GM21529 (cell line): ENCODE measurements around the gene EIF4E1B.
"Not testable (repeated sequence)": the region's sequence is repeated elsewhere in the genome, so short reads cannot be mapped to it uniquely, and the experiment has no call there.

Source experiments
- ATAC-seq: cut with Tn5 transposase; IDR thresholded peaks from one replicate; pipeline ENCODE4 v1.9.1; 2021; ENCODE audit not compliant: unreplicated experiment

EIF4E1B gene, protein sequence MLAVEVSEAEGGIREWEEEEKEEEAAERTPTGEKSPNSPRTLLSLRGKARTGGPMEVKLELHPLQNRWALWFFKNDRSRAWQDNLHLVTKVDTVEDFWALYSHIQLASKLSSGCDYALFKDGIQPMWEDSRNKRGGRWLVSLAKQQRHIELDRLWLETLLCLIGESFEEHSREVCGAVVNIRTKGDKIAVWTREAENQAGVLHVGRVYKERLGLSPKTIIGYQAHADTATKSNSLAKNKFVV

DNA sequence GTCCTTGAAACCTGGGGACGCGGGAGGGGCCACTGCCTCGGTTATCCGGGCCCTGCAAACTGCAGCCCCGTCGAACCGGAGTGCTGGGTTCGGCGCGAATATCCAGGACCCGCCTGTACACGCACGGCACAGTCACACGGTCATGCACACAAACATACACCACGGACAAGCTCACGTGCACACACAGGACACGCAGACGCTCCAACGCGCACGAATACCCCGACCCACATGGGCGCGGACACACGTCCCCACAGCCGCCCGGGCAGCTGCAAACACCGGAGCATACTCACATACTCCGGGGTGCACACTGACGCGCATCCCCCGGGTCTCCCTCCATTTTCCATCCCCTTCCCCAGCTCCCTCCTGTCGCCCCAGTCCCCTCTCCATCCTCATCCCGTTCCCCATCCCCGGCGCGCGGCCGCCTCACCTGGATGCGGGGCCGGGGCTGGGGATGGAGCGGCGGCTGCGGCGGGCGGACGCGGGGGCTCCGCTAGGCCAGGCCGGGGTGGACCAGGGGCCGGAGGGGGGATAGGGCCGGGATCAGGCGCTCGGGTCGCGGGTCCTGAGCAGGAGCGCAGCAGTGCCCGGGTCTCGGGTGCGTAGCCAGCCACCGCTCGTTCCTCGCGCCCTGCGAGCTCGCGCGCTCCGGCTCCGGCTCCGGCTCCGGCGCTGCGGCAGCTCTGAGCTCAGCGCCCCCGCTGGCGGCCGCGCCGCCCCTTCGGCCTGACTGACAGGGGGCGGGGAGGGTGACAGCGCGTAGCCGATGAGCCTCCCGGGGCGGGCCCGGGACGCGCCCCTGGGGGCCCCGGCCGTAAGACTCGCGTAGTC, at the start of gene EIF4E1B, which contains the start of gene SNCB:
EIF4E1B (plus strand) TSS at position 823 of the 828 bp plus-strand sequence. CDS start 12,113 bp downstream, outside the sequence.
SNCB (minus strand) TSS at position 682 of the 828 bp plus-strand sequence. CDS start 880 bp downstream, outside the sequence.
- ATAC-seq: peak; percentile 75

DNA sequence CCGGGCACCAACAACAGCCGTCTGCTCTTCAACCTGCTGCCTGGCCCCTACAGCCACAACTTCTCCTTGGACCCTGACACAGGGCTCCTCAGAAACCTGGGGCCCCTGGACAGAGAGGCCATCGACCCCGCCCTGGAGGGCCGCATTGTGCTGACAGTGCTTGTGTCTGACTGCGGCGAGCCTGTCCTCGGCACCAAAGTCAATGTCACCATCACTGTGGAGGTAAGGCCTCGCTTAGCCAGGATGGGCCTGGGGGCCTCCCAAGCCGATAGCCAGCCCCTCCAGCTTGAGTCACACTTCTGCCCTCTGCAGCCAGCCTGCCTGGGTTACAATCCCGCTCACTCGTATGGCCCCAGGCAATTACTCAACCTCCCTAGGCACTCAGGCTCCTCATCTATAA, 49.1 kb upstream of the EIF4E1B start:
- ATAC-seq: no peak

DNA sequence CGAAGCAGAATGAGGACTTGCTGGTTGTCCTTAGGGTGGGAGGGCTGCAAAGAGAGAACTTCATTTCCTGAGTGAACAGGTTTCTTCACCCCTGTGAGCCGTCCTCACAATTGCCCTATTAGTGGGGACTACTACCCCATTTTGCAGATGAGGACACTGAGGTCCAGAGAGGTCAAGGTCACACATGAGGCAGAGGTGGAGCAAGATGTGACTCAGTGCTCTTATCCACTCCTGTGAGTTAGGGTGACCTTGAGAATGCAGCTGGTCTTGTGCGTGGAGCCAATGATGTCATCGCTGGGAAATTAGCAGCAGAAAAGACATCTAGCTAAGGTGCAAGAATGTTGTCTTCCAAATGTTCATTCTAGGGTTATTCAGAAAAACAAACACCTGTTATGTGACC, 47.4 kb upstream of the EIF4E1B start:
- ATAC-seq: no peak

DNA sequence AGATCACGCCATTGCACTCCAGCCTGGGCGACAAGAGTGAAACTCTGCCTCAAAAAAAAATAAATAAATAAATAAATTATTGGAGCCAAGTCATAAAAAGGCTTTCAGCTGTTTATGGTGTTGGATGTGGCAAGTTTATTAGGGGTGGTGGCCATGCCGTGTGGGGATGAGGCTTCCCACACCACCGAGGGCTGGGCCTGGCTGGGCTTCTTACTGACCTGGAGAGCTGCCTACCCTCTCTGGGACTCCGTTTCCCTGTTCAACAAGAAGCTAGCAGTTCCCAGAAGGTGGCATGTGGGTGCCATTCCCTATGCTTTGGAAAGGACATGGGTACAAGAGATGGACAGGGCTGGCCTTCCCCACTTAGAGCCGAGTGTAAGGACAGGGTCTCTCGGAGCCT, 43.1 kb upstream of the EIF4E1B start:
- no peak for ATAC-seq

DNA sequence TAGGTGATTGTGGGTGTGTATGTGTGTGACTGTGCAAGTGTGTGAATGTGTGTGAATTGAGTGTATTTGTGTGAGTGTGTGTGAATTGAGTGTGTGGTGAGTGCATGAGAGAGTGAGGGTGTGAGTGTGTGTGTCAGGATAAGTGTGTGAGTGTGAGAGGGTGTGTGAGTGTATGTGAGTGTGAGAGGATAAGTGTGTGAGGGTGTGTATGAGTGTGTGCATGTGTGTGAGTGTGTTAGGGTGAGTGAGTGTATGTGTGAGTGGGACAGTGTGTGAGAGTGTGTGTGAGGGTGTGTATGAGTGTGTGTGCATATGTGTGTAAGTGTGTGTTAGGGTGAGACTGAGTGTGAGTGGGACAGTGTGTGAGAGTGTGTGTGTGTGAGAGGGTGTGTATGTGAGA, 42.2 kb upstream of the EIF4E1B start:
- ATAC-seq: no peak

DNA sequence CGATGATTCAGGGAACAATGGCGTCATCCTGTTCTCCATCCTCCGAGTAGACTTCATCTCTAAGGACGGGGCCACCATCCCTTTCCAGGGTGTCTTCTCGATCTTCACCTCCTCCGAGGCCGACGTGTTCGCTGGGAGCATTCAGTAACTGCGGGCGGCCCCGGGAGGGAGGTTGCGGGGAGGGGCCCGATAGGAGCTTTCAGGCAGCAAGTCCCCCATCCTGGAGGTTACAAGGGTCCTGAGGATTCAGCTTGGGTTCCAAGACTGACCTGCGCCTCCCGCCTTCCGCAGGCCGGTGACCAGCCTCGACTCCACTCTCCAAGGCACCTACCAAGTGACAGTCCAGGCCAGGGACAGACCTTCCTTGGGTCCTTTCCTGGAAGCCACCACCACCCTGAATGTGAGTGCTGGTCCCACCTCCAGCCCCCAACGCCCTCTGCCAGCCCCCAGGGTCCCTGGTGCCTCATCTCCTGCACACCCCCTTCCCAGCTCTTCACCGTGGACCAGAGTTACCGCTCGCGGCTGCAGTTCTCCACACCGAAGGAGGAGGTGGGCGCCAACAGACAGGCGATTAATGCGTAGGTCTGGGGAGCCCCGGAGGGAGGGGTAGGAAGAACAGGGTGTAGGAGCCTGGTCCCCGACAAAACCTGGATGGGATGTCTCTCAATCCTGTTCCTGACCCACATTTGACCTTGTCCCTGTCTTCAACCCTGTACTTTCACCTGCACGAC, 41.3 kb upstream of the EIF4E1B start:
- ATAC-seq: no peak

DNA sequence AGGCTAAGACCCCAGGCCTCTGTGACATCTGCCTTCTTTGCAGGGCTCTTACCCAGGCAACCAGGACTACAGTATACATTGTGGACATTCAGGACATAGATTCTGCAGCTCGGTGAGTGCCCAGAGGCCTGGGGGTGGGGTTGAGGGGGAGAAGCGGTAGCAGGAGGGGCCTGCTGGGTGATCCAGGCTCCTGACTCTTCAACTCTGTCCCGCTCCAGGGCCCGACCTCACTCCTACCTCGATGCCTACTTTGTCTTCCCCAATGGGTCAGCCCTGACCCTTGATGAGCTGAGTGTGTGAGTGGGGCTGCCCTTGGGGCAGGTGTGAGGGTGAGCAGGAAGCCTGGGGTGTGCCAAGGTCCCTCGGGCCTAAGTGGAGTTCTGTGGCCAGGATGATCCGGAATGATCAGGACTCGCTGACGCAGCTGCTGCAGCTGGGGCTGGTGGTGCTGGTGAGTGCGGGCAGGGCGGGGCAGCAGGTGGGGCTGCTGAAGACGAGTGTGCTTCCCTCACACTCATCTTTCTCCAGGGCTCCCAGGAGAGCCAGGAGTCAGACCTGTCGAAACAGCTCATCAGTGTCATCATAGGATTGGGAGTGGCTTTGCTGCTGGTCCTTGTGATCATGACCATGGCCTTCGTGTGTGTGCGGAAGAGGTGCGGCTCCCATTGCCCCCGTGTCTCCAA, 40.3 kb upstream of the EIF4E1B start:
- no peak for ATAC-seq

DNA sequence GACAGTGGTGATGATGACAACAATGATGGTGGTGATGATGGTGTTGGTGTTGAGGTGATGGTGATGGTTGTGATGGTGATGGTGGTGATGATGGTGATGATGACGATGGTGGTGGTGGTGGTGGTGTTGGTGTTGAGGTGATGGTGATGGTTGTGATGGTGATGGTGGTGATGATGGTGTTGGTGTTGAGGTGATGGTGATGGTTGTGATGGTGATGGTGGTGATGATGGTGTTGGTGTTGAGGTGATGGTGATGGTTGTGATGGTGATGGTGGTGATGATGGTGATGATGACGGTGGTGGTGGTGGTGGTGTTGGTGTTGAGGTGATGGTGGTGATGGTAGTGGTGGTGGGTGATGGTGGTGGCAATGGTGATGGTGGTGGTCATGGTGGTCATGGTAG, 38.8 kb upstream of the EIF4E1B start:
- not testable (repeated sequence) for ATAC-seq

DNA sequence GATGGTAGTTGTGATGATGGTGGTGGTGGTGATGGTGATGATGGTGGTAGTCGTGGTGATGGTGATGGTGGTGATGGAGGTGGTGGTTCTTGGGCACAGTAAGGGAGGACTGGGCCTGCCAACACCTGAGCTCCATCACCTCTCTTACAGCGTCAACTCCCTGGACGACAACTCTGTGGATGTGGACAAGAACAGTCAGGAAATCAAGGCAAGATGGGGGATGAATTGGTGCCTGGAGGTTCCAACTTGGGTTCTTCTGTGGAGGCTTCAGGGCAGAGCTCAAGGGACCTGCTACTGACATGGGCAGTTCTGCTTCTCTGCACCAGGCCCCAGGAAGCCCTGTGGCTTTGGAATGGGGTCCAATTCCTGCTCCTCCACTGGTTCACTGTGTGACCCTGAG, 37.9 kb upstream of the EIF4E1B start:
- no peak for ATAC-seq

DNA sequence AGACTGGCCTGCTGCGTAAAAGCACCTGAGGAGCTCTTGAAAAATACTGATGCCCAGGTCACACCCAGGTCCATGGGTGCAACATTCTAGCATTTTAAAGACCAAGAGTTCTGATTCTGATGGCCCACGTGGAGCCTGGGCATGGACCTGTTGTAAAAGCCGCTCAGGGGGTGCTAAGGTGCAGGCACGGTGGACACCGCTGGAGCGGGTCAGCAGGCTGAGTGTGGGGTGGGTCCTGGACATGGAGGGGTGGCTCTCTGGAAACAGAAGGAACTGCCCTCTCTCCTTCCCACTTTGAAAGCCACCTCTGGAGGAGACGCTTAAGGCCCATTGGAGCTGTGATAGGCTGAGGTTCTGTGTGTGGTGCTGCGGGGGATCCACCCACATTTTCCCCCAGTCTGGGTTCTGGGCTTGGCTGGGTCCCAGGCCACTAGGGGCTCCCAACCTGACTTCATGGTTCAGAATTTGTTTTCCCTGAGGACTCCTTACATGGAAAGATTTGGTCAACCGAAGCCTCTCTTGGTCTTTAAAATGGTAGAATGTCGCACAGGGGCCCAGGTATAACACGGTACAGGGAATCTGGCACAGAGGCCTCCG, 37.1 kb upstream of the EIF4E1B start:
- ATAC-seq: no peak

DNA sequence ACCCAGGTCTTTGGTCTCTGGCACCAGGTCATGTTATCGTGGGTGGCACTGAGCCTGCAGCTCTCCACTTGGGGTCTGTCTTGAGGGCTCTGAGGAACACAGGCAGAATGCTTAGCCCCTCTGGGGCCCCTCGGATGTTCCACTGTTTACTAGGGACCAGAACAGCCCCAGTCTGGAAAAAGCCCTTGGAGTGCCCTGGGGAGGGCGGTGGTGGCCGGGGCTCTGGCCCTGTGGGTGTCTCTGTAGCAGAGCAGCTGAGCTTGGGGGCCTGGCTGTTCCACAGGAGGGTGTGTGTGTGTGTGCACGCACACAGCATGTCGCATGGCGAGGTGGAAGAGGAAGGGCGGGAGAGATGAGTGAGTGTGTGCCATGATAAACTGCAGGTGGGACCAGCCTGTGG, 35.9 kb upstream of the EIF4E1B start:
- ATAC-seq: no peak

DNA sequence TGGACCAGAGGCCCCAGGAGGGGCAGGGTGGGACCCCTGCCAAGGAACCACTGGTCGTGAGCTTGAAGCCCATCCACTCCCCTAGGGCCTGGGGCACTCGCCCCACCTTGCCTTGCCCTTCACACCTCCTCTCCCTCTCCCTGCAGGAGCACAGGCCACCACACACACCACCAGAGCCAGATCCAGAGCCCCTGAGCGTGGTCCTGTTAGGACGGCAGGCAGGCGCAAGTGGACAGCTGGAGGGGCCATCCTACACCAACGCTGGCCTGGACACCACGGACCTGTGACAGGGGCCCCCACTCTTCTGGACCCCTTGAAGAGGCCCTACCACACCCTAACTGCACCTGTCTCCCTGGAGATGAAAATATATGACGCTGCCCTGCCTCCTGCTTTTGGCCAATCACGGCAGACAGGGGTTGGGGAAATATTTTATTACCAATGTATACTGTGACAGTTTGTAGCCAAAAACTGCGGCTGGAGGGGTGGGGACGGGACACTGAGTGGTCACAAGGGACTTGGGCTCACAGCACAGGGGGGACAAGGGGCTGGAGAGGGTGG, 35.0 kb upstream of the EIF4E1B start:
- no peak for ATAC-seq

DNA sequence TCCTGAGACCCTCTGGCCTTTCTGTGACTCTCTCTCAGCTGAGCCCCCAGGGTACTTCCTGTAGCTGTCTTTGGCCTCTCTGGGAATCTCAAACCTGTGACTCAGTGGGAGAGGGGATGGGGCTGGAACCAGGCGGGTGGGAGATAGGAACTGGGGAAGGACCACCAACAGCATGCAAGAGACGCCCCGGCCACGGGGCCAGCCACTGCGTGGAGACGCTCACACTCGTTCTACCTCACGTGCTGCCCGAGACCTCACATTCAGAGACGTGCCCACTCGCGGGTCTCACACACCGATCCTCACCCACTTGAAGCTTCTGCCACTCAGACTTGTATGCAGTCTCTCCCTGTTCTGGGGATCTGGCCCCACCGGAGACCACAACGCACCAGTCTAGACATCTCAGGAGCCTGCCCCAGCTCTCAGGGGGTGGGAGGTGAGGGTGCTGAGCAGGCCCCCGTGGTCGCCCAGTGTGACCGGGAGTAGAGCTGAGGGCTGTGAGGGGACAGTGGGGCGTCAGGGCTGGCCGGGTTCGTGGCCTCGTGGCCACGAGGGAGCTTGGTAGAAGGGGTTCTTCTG, 34.3 kb upstream of the EIF4E1B start:
- ATAC-seq: no peak

DNA sequence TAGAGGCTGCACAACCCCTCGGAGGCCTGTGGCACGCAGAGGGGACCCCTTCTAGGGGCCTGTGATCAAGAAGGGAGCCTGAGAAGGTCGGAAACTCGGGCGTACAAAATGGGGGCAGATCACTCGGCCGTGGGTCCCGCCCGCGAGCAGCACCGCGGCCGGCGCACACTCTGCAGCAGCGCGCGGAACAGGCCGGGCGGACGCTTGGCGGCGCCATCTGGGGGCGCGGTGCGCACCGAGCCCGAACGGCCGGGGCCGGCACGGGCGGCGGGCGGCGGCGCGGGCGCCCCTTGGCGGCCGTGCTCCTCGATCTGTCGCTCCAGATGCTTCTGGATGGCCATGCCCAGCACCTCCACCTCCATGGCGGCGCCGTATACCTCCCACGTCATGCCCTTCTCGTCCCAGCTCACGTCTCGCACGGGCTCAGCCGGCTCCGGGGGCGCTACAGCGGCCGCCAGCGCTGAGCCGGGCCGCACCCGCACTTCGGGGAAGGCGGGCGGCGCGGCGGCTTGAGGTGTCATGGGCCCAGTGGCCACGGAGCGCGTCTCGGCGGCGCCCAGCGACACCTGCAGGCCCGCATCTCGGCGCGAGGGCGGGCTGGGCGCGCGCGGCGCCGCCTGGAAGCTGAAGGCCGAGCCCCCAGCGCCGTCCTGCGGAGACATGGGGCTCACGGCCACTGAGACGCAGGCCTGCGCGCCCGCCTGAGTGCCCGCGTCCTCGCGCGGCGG, 33.6 kb upstream of the EIF4E1B start:
- ATAC-seq: peak; percentile 72

DNA sequence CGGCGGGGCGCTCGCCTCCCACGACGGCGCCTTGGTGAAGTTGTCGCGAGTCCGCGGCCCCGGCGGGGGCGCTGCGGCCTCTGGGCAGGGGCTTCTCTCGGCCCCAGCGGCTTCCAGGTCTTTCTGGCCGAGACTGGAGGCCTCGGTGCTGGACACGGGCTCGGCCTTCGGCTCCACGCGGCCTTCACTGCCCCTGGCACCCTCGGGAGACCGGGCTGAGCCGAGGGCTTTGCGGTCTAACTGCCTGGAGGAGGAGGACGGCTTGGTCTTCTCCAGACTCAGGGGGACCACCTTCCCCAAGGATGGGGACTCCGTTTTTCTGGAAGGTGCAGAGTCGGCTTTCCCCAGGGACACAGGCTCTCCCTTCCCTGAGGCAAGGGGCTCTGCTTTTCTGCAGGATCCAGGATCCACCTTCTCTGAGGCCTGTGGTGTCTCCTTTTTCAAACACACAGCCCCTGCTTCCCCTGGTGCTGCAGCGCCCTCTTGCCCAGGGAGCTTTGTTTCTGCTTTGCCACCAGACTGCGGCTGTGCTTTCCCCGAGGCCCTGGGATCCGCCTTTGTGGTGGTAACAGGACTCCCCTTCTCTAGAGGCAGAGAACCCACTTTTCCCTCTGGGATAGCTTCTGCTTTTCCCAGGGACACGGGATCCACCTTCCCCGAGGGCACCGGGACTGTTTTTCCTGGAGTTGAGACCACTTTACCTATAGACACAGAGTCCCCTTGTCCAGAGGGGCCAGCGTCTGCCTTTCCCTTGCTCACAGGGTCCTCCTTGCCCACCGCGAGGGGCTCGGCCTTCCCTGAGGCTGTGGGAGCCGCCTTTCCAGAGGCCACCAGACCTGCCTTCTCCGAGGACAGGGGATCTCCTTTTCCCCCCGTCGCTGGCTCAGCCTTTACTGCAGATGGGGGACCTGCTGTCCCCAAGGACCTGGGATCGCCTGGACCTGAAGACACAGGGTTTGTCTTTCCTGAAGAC, 32.8 kb upstream of the EIF4E1B start:
- no peak for ATAC-seq

DNA sequence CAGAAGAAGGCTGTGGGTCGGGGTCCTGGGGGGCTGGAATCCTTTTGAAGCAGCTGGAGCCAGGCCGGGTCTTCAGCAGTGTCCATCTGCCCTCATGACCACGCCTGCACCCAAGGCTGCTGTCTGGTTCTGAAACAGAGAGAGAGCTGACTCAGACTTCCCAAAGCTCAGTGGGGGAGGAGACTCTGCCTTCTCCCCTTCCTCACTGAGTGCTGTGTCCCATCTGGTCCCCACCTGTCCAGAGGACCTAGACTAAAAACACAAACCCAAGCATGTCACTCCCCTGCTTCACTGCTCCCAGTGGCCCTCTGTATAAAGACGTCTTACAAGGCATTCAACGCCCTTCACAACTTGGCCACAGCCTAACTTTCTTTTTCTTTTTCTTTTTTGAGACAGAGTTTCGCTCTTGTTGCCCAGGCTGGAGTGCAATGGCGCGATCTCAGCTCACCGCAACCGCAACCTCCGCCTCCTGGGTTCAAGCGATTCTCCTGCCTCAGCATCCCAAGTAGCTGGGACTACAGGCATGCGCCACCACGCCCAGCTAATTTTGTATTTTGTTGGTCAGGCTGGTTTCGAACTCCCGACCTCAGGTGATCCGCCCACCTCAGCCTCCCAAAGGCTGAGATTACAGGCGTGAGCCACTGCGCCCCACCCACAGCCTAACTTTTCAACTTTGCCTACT, 30.6 kb upstream of the EIF4E1B start:
- not testable (repeated sequence) for ATAC-seq

DNA sequence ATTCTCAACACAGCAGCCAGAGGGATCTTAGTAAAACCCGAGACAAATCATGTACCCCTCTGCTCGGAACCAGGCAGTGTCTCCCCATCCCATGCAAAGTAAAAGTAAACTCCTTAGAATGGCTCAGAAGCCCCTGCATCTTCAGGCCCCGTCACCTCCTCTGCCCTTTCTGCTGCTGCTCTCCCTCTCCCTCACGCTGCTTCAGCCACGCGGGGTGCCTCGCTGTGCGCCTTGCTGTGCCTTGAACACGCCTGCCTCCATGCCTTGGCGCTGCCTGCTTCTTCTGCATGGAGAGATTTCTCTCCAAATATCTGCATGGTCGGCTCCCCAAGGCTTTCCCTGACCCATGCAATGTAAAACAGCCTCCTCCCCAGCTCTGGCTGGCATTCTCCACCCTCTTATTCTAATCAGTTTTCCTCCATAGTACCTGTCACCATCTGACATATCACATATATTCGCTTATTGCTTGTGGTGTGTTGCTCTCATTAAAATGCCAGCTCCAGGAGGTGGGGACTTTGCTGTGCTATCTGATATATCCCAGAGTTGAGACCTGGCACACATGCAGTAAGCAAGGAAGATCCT, 28.5 kb upstream of the EIF4E1B start:
- no peak for ATAC-seq
